Lung (tissue), 16 donors: ENCODE results near the gene CCNL1. TPM values are rescaled to one million over a fixed set of nuclear protein-coding genes. Genes with fewer than 3 reads are reported as not detected.

ENCODE experiments used
- ATAC-seq: fragments of 200-7000 bp; cut with Tn5 transposase; one replicate; pipeline ENCODE4 v1.9.1; 2020; ENCODE audit warnings: moderate number of reproducible peaks; ENCODE audit not compliant: insufficient read depth, low FRiP score
- DNase-seq, 3 donors: peaks; one replicate each; pipeline ENCODE4 v3.0.0-alpha.2; 2013 to 2017
- H3K27ac ChIP-seq, 2 donors: one replicate each; pipeline ENCODE4 v1.5.1; 2013; ENCODE audit warnings: mild to moderate bottlenecking in 2 of 2, moderate library complexity in 2 of 2, control low read depth in 1 of 2, inconsistent platforms in 1 of 2, low read depth in 1 of 2, low read length in 1 of 2
- H3K27me3 ChIP-seq, 3 donors: one replicate each; pipeline ENCODE4 v1.5.1; 2013; ENCODE audit warnings: low read length in 2 of 3; ENCODE audit not compliant: control insufficient read depth in 3 of 3, insufficient read depth in 3 of 3
- H3K36me3 ChIP-seq, 4 donors: one replicate each; pipeline ENCODE4 v1.5.1; 2013; ENCODE audit warnings: low read length in 4 of 4, mild to moderate bottlenecking in 1 of 4, moderate library complexity in 1 of 4; ENCODE audit not compliant: control insufficient read depth in 4 of 4, insufficient read depth in 4 of 4
- H3K4me1 ChIP-seq, 5 donors: one replicate each; pipeline ENCODE4 v1.5.1; 2013; ENCODE audit warnings: low read length in 5 of 5, mild to moderate bottlenecking in 2 of 5, moderate library complexity in 1 of 5; ENCODE audit not compliant: control insufficient read depth in 5 of 5, insufficient read depth in 5 of 5
- H3K4me3 ChIP-seq: one replicate; pipeline ENCODE4 v1.5.1; 2013; ENCODE audit warnings: mild to moderate bottlenecking, control low read depth, moderate library complexity
- H3K9ac ChIP-seq, 2 donors: one replicate each; pipeline ENCODE4 v1.5.1; 2013; ENCODE audit warnings: low read length in 2 of 2, control low read depth in 1 of 2; ENCODE audit not compliant: insufficient read depth in 1 of 2
- H3K9me3 ChIP-seq, 4 donors: one replicate each; pipeline ENCODE4 v1.5.1; 2013; ENCODE audit warnings: low read length in 3 of 4, mild to moderate bottlenecking in 1 of 4, moderate library complexity in 1 of 4; ENCODE audit not compliant: control insufficient read depth in 4 of 4, insufficient read depth in 3 of 4
- CTCF ChIP-seq: IDR thresholded peaks from 2 replicates; pipeline ENCODE4 v1.5.1; 2012; ENCODE audit warnings: mild to moderate bottlenecking; ENCODE audit errors: control extremely low read depth, extremely low read depth
- WGBS, 2 donors: extraction: QIAGEN DNeasy Blood & Tissue Kit; methylation state at CpG; one replicate each; pipeline ENCODE4 v1.1.7; 2013; 5-methylcytosine and 5-hydroxymethylcytosine counted together
- long read RNA-seq, 5 donors: transcript quantifications; one replicate each; lab custom pipeline, GENCODE V29; 2026
- polyA plus RNA-seq, 2 donors: library from polyadenylated mRNA; stranded (reverse); fragments of 200-250 nt; gene quantifications; one replicate each; pipeline ENCODE4 v1.2.1, GENCODE V29; 2013
- total RNA-seq, 2 donors: library from RNA; depleted of rRNA in 1 of 2; stranded (reverse); fragments of >200 nt in 1 of 2; gene quantifications; one replicate each; pipeline ENCODE4 v1.2.1, GENCODE V29; 2014 to 2021
- donor health status: control.
- donor health status: control.
- donor health status: Bipolar disorder and iron deficiency.
- donor health status: healthy.
- donor health status: DM: yes; HTN: yes; CAD: no.

CCNL1 gene
- total RNA-seq (100 to 1,000 TPM in 1 of 2 donors, 10 to 100 TPM in 1; 91.1 to 383 TPM), polyA plus RNA-seq (100 to 1,000 TPM in 1 of 2 donors, 10 to 100 TPM in 1; 95.3 to 124 TPM)
- long read RNA-seq, donor 1, full-length matches to known transcripts: 43 of 50 reads
- long read RNA-seq, donor 1, partial matches to known transcripts: 7 of 50 reads
- long read RNA-seq, donor 1, other reads (novel, unspliced or antisense): 0 of 50 reads
- long read RNA-seq, donor 2, full-length matches to known transcripts: 19 of 36 reads
- long read RNA-seq, donor 2, partial matches to known transcripts: 17 of 36 reads
- long read RNA-seq, donor 2, other reads (novel, unspliced or antisense): 0 of 36 reads
- long read RNA-seq, donor 3, full-length matches to known transcripts: 21 of 21 reads
- long read RNA-seq, donor 3, partial matches to known transcripts: 0 of 21 reads
- long read RNA-seq, donor 3, other reads (novel, unspliced or antisense): 0 of 21 reads
- long read RNA-seq, donor 4, full-length matches to known transcripts: 15 of 15 reads
- long read RNA-seq, donor 4, partial matches to known transcripts: 0 of 15 reads
- long read RNA-seq, donor 4, other reads (novel, unspliced or antisense): 0 of 15 reads
- long read RNA-seq, donor 5, full-length matches to known transcripts: 35 of 47 reads
- long read RNA-seq, donor 5, partial matches to known transcripts: 12 of 47 reads
- long read RNA-seq, donor 5, other reads (novel, unspliced or antisense): 0 of 47 reads

- Histone ChIP-seq H3K4me1 (peaks cover 2 to 48% (median 20%) of the 10 kb centered on the region in 5 donors), H3K27ac (peak within 1 kb of the TSS; percentile 89 to 100), H3K27me3 (no peaks in the 10 kb centered on the region), H3K36me3 (peaks cover 2 to 34% (median 16%) of the 10 kb centered on the region in 4 donors), H3K4me3 (peak within 1 kb of the TSS; percentile 82), H3K9ac (peak within 1 kb of the TSS; percentile 96 to 100), H3K9me3 (no peaks in the 10 kb centered on the region)
- peak; percentile 98 to 99 (median 98) for DNase-seq
- ATAC-seq: peak; percentile 92
- TF ChIP-seq CTCF: no peak
- WGBS, 2 donors: 0% methylated on average over 87 to 88 of the region's 88 CpGs
Measured at GRCh38 chr3:157159762-157160657, at the start of gene CCNL1. Gene CCNL1 (minus strand): TSS chr3:157160147. CDS start chr3:157160094, 53 bp downstream.

- WGBS, 2 donors: 93 to 95% methylated on average over 1 of the region's 1 CpG
- no peak for TF ChIP-seq CTCF
- DNase-seq (no peak), ATAC-seq (no peak)
- Histone ChIP-seq H3K36me3 (no peaks in the 10 kb centered on the region), H3K27me3 (no peaks in the 10 kb centered on the region), H3K4me3 (no peak overlapping the region), H3K9me3 (no peaks in the 10 kb centered on the region), H3K27ac (no peak overlapping the region), H3K4me1 (peaks cover 0 to 5% (median 0%) of the 10 kb centered on the region in 5 donors), H3K9ac (no peak overlapping the region)
Measured at GRCh38 chr3:157204880-157205279, 44.9 kb upstream of the CCNL1 start.

- no peaks in the 10 kb centered on the region for H3K9me3 ChIP-seq
- no peaks in the 10 kb centered on the region for H3K27me3 ChIP-seq
- peak; percentile 15 for TF ChIP-seq CTCF
- H3K4me1 ChIP-seq: peaks cover 0 to 5% (median 0%) of the 10 kb centered on the region in 5 donors
- 38 to 40% methylated on average over 1 of the region's 1 CpG for WGBS, 2 donors
- no peak overlapping the region for H3K27ac ChIP-seq
- H3K4me3 ChIP-seq: no peak overlapping the region
- H3K36me3 ChIP-seq: no peaks in the 10 kb centered on the region
- ATAC-seq (no peak), DNase-seq (peak in 2 of 3 donors; percentile 74 to 75)
- no peak overlapping the region for H3K9ac ChIP-seq
Measured at GRCh38 chr3:157204431-157204830, 44.5 kb upstream of the CCNL1 start.
